ENCODE measurements around the gene CRYGS.

Gene CRYGS

DNA sequence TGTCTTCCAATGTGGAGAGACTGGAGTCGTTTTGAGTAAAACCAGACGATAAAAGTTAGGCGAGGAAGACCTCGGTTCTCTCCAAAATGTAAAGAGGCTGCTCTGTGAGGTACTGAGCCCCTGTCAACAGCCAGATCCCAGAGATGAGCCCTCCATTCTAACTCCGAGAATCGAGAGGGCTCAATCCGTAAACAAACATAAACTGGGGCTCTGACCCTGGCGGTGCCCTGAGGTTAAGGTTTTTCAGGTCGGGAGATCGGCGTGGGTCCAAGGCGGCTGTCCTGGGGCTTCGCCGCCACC, 22.5 kb upstream of the CRYGS start:
- H3K27ac ChIP-seq (ENCODE audit: poor library complexity, severe bottlenecking), result peak overlapping the region; percentile 59
- DNase-seq (ENCODE audit: low spot score) (no peak), ATAC-seq (ENCODE audit: low read depth) (no peak)
- H3K36me3 ChIP-seq (ENCODE audit: low read depth), result peaks cover 26% of the 10 kb centered on the region
- no peaks in the 10 kb centered on the region for H3K27me3 ChIP-seq (ENCODE audit: insufficient read depth, poor library complexity, severe bottlenecking)
- peaks cover 7% of the 10 kb centered on the region for H3K4me1 ChIP-seq (ENCODE audit: insufficient read depth, poor library complexity, severe bottlenecking)
- TF ChIP-seq, protein P1, sequence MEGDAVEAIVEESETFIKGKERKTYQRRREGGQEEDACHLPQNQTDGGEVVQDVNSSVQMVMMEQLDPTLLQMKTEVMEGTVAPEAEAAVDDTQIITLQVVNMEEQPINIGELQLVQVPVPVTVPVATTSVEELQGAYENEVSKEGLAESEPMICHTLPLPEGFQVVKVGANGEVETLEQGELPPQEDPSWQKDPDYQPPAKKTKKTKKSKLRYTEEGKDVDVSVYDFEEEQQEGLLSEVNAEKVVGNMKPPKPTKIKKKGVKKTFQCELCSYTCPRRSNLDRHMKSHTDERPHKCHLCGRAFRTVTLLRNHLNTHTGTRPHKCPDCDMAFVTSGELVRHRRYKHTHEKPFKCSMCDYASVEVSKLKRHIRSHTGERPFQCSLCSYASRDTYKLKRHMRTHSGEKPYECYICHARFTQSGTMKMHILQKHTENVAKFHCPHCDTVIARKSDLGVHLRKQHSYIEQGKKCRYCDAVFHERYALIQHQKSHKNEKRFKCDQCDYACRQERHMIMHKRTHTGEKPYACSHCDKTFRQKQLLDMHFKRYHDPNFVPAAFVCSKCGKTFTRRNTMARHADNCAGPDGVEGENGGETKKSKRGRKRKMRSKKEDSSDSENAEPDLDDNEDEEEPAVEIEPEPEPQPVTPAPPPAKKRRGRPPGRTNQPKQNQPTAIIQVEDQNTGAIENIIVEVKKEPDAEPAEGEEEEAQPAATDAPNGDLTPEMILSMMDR (IDR thresholded peaks at IDR 0.05; ENCODE audit: poor library complexity, severe bottlenecking), result no peak
- H3K4me3 ChIP-seq (ENCODE audit: severe bottlenecking), result peak overlapping the region; percentile 77
- H3K9me3 ChIP-seq (ENCODE audit: severe bottlenecking), result no peaks in the 10 kb centered on the region

DNA sequence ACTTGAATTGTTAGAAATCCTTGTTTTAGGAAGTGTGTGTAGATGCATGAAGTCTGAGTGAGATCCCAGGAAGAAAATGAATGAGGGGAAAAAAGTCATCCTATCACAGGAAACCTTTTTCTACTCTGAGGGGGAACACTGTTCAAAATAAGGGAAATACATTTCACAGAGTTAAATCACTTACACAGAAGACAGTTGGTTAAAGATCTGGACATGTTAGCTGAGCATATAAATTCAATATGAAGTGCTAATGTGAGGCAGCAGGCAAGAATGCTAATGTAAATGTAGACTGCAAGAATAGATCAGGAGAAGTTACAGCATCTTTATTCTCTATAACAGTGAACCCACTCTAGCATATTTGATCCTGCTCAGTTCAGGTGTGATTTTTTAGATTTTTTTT, 20.4 kb upstream of the CRYGS start:
- Histone ChIP-seq H3K4me3 (ENCODE audit: severe bottlenecking) (no peak overlapping the region), H3K27ac (ENCODE audit: poor library complexity, severe bottlenecking) (no peak overlapping the region), H3K4me1 (ENCODE audit: insufficient read depth, poor library complexity, severe bottlenecking) (peaks cover 3% of the 10 kb centered on the region), H3K27me3 (ENCODE audit: insufficient read depth, poor library complexity, severe bottlenecking) (no peaks in the 10 kb centered on the region), H3K36me3 (ENCODE audit: low read depth) (peaks cover 45% of the 10 kb centered on the region), H3K9me3 (ENCODE audit: severe bottlenecking) (no peaks in the 10 kb centered on the region)
- no peak for ATAC-seq (ENCODE audit: low read depth)
- DNase-seq (ENCODE audit: low spot score), result no peak
- TF ChIP-seq, protein P1 (IDR thresholded peaks at IDR 0.05; ENCODE audit: poor library complexity, severe bottlenecking), result no peak

DNA sequence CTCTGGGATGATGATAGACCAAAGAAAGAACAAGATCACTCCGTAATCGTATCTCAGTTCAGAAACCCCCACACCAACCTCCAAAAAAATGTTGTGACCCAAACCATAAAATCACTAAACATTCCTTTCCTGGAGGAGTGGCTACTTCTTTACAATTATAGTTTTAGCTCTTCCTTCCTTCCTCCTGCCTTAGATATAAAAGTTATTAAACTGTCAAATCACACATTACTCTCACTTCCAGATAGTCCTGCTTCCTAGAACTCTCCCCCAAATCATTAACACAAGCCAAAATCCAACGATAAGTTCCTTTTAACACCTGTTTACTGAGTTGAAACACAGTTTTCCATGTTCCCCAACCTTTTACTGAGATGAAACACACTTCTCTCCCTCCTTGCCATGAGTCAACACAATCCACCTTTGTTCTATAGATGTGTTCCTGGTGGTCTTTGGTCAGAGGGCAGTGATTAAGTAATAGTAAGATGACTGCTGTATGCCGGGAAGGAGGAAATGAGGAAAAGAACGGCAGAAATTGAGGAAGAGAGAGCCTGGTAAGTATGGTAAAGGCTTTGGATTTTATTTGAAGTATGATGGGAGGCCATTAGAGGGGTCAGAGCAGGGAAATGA, 8.3 kb upstream of the CRYGS start:
- Histone ChIP-seq H3K4me3 (ENCODE audit: severe bottlenecking) (no peak overlapping the region), H3K27ac (ENCODE audit: poor library complexity, severe bottlenecking) (no peak overlapping the region), H3K36me3 (ENCODE audit: low read depth) (peaks cover 92% of the 10 kb centered on the region), H3K4me1 (ENCODE audit: insufficient read depth, poor library complexity, severe bottlenecking) (no peaks in the 10 kb centered on the region), H3K9me3 (ENCODE audit: severe bottlenecking) (no peaks in the 10 kb centered on the region), H3K27me3 (ENCODE audit: insufficient read depth, poor library complexity, severe bottlenecking) (no peaks in the 10 kb centered on the region)
- TF ChIP-seq, protein P1 (IDR thresholded peaks at IDR 0.05; ENCODE audit: poor library complexity, severe bottlenecking), result no peak
- ATAC-seq (ENCODE audit: low read depth) (no peak), DNase-seq (ENCODE audit: low spot score) (no peak)

DNA sequence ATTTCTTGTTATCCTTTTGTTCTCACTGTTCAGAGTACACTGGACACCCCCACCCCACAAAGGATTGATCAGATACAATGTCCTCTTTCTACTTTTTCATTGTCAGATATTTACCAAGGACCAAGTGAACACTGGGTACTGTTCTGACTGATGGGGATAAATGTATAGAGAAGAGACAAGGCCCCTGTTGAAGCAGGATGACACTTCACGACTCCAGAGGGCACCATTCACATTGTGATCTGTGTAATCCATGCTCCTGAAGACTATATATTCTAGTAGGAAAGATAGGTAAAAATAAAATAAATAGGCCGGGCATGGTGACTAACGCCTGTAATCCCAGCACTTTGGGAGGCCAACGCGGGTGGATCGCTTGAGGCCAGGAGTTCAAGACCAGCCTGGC, 7.2 kb upstream of the CRYGS start:
- DNase-seq (ENCODE audit: low spot score), result no peak
- Histone ChIP-seq H3K9me3 (ENCODE audit: severe bottlenecking) (no peaks in the 10 kb centered on the region), H3K4me1 (ENCODE audit: insufficient read depth, poor library complexity, severe bottlenecking) (no peaks in the 10 kb centered on the region), H3K36me3 (ENCODE audit: low read depth) (peaks cover 82% of the 10 kb centered on the region), H3K4me3 (ENCODE audit: severe bottlenecking) (no peak overlapping the region), H3K27ac (ENCODE audit: poor library complexity, severe bottlenecking) (no peak overlapping the region), H3K27me3 (ENCODE audit: insufficient read depth, poor library complexity, severe bottlenecking) (no peaks in the 10 kb centered on the region)
- peak; percentile 42; the same call in 2 of the 3 replicates for ATAC-seq (ENCODE audit: low read depth)
- TF ChIP-seq, protein P1 (IDR thresholded peaks at IDR 0.05; ENCODE audit: poor library complexity, severe bottlenecking), result peak; percentile 15

DNA sequence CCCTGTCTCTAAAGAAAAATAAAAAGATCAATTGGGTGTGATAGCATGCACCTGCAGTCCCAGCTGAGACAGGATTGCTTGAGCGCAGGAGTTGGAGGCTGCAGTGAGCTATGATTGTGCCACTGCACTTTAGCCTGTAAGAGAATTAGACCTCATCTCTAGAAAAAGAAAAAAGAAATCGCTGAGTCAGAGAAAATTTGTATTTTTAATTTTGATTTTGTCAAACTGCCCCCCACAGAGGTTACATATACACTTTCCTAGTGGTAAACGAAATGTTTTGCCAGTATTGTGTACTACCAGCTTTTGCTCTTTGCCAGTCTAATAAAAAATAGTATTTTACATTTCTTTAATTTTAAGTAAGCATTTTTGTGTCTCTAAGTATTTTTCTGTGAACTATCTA, 5.3 kb upstream of the CRYGS start:
- H3K9me3 ChIP-seq (ENCODE audit: severe bottlenecking), result no peaks in the 10 kb centered on the region
- H3K4me3 ChIP-seq (ENCODE audit: severe bottlenecking), result no peak overlapping the region
- no peaks in the 10 kb centered on the region for H3K27me3 ChIP-seq (ENCODE audit: insufficient read depth, poor library complexity, severe bottlenecking)
- DNase-seq (ENCODE audit: low spot score) (no peak), ATAC-seq (ENCODE audit: low read depth) (no peak)
- peaks cover 77% of the 10 kb centered on the region for H3K36me3 ChIP-seq (ENCODE audit: low read depth)
- TF ChIP-seq, protein P1 (IDR thresholded peaks at IDR 0.05; ENCODE audit: poor library complexity, severe bottlenecking), result no peak
- no peak overlapping the region for H3K27ac ChIP-seq (ENCODE audit: poor library complexity, severe bottlenecking)
- no peaks in the 10 kb centered on the region for H3K4me1 ChIP-seq (ENCODE audit: insufficient read depth, poor library complexity, severe bottlenecking)

All from RWPE2 (cell line).